Calu3 (cell line): ENCODE results near the gene FDXR. TPM values are rescaled to one million over a fixed set of nuclear protein-coding genes. Genes with fewer than 3 reads are reported as not detected.
"Not testable (repeated sequence)": the region's sequence is repeated elsewhere in the genome, so short reads cannot be mapped to it uniquely, and the experiment has no call there.

ENCODE experiments used
- BruUV-seq: library from RNA; stranded (reverse); fragments of 400-500 nt; replicated peaks from 2 replicates; lab custom pipeline; 2021; lab: Mats Ljungman, UMichigan
- CTCF ChIA-PET: fragments of 300-600 bp; sonication (Branson Sonifier 250); formaldehyde crosslinking; loops from one replicate; lab custom pipeline; 2022; ENCODE audit warnings: antibody characterized with exemption; lab: Charles Lee
- DNase-seq: peaks from one replicate; pipeline ENCODE4 v3.0.0; 2022
- H3K27ac Mint-ChIP-seq: one replicate; pipeline ENCODE4 v1.8.0; 2022; ENCODE audit warnings: mixed read lengths; ENCODE audit not compliant: unreplicated experiment
- H3K27me3 Mint-ChIP-seq: one replicate; pipeline ENCODE4 v1.8.0; 2022; ENCODE audit warnings: mixed read lengths; ENCODE audit not compliant: unreplicated experiment
- H3K36me3 Mint-ChIP-seq: one replicate; pipeline ENCODE4 v1.8.0; 2022; ENCODE audit warnings: mild to moderate bottlenecking, moderate library complexity, mixed read lengths; ENCODE audit not compliant: insufficient read depth, unreplicated experiment
- H3K4me1 Mint-ChIP-seq: one replicate; pipeline ENCODE4 v1.8.0; 2022; ENCODE audit warnings: mild to moderate bottlenecking, low read depth, mixed read lengths; ENCODE audit not compliant: unreplicated experiment
- H3K4me3 Mint-ChIP-seq: one replicate; pipeline ENCODE4 v1.8.0; 2022; ENCODE audit warnings: mild to moderate bottlenecking, low read depth, moderate library complexity, mixed read lengths; ENCODE audit not compliant: unreplicated experiment
- H3K9me3 Mint-ChIP-seq: one replicate; pipeline ENCODE4 v1.8.0; 2022; ENCODE audit warnings: low read depth, mixed read lengths; ENCODE audit not compliant: unreplicated experiment
- intact Hi-C: fragments of 100-400 bp; cut with micrococcal nuclease; formaldehyde crosslinking; loops from one replicate; pipeline ENCODE4 v1.10.0; 2022; ENCODE audit not compliant: unreplicated experiment
- total RNA-seq: library from RNA; stranded (reverse); gene quantifications from 2 replicates; pipeline ENCODE4 v1.2.3, GENCODE V29; 2022
- TF ChIP-seq, protein P1 (sequence below): fragments of 200-600 bp; IDR thresholded peaks from one replicate; pipeline ENCODE4 v1.8.0; 2022; ENCODE audit warnings: antibody characterized with exemption; ENCODE audit not compliant: unreplicated experiment

The FDXR gene
- total RNA-seq, 1 experiment from 2014 or later: 8.4 TPM

DNA sequence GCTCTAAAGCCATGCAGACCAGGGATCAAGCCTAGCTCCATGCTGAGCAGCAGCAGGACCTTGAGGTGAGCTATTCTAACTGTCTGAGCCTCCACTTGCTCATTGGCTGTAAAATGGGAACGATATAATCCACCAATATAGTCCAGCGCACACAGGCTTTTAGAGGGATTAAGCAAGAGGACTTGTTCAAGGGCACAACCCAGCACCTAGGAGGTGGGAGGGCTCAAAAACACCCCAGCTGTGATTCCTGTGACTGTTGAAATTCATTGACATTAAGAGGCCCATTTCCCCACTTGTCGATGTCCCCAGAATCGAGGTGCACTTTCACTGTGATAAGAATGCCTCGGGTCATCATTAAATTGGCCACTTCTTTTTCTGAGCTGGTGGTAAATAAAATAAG lies 46.1 kb upstream of the FDXR start:
- no peak overlapping the region for H3K27ac Mint-ChIP-seq
- TF ChIP-seq, protein P1, sequence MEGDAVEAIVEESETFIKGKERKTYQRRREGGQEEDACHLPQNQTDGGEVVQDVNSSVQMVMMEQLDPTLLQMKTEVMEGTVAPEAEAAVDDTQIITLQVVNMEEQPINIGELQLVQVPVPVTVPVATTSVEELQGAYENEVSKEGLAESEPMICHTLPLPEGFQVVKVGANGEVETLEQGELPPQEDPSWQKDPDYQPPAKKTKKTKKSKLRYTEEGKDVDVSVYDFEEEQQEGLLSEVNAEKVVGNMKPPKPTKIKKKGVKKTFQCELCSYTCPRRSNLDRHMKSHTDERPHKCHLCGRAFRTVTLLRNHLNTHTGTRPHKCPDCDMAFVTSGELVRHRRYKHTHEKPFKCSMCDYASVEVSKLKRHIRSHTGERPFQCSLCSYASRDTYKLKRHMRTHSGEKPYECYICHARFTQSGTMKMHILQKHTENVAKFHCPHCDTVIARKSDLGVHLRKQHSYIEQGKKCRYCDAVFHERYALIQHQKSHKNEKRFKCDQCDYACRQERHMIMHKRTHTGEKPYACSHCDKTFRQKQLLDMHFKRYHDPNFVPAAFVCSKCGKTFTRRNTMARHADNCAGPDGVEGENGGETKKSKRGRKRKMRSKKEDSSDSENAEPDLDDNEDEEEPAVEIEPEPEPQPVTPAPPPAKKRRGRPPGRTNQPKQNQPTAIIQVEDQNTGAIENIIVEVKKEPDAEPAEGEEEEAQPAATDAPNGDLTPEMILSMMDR: no peak
- no peak overlapping the region for H3K4me3 Mint-ChIP-seq
- DNase-seq: no peak
- H3K36me3 Mint-ChIP-seq: no peaks in the 10 kb centered on the region
- H3K27me3 Mint-ChIP-seq: peaks cover 55% of the 10 kb centered on the region
- intact Hi-C loops: no loop called here
- BruUV-seq: no TSS peak
- CTCF ChIA-PET: interaction anchor here (0.6 to 0.7 kb wide), 2 partner anchors 44 to 72 kb away, joined by 3 read pairs; no protein-coding TSS in a partner anchor
- H3K9me3 Mint-ChIP-seq: no peaks in the 10 kb centered on the region
- H3K4me1 Mint-ChIP-seq: no peaks in the 10 kb centered on the region

DNA sequence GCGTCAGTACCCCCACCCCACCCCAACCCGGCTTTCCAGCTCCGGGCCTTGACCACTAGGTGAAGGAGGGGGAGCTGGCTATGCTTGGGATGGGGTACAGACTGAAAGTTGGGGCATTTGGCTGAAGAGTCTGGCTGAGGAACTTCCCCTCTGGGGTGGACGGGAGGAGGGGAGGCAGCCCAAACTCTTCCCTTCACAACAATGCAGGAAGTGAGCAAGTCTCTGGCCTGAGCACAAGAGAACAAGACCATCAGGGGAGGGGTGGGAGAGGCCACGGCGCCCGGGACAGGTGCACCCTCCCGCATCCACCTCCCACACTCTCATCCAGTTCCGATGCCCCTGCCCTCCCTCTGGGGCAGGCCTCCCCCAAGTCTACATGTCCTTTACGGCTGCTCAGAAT lies 44.6 kb upstream of the FDXR start:
- H3K27me3 Mint-ChIP-seq: peaks cover 40% of the 10 kb centered on the region
- intact Hi-C loops: no loop called here
- H3K4me1 Mint-ChIP-seq: no peaks in the 10 kb centered on the region
- H3K4me3 Mint-ChIP-seq: no peak overlapping the region
- TF ChIP-seq, protein P1: no peak
- BruUV-seq: no TSS peak
- DNase-seq: no peak
- no peak overlapping the region for H3K27ac Mint-ChIP-seq
- H3K9me3 Mint-ChIP-seq: no peaks in the 10 kb centered on the region
- CTCF ChIA-PET: no interaction called here
- H3K36me3 Mint-ChIP-seq: no peaks in the 10 kb centered on the region

DNA sequence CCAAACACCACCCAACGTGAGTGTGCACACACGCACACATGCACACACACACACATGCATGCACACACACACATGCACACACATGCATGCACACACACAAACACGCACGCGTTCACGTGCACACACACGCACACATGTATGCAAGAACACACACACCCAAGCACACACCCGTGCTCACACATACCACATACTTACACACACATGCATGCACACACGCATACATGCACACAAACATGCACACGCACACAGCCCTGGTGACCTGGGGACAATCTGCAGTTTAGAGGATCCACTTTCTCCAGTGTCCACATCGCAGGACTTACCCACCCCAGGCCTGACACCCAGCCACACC lies 44.0 kb upstream of the FDXR start:
- no peaks in the 10 kb centered on the region for H3K9me3 Mint-ChIP-seq
- no peaks in the 10 kb centered on the region for H3K36me3 Mint-ChIP-seq
- TF ChIP-seq, protein P1: no peak
- H3K27me3 Mint-ChIP-seq: peaks cover 34% of the 10 kb centered on the region
- no peak overlapping the region for H3K4me3 Mint-ChIP-seq
- CTCF ChIA-PET: no interaction called here
- DNase-seq: no peak
- H3K4me1 Mint-ChIP-seq: no peaks in the 10 kb centered on the region
- BruUV-seq: no TSS peak
- H3K27ac Mint-ChIP-seq: no peak overlapping the region
- intact Hi-C loops: no loop called here

DNA sequence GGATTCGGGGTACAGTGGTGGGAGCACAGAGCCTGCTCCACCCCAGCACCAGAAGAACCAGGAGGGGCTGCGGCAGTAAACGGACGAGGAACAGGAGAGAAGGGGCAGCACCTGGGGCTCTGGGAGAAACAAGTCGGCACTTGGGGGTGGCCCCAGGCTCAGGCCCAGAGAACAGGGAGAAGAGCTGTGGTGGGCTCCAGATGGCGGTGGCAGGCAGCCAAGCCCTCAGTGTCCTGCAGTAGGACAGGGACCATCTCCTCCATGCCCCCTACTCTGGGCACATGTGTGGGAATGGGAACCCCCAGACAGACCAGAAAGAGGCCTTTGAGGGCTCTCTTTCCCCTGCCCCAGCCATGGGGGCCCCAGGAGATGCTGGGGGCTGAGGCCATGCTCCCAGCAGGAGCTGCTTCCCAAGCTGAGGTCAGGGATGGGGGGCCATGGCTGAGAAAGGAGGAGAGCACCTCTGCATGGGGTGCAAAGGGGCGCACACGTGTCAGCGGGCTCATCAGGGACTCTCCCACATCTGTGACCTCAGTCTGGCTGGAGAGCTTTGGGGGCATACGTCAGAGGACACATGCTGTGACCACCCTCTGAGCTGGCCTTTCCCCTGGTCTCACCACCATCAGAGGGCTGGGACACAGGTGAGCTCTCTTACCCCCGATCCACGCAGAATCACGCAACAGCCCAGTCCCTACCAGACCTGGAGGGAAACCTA lies 43.5 kb upstream of the FDXR start:
- Mint-ChIP-seq H3K4me1 (no peaks in the 10 kb centered on the region), H3K36me3 (no peaks in the 10 kb centered on the region), H3K4me3 (no peak overlapping the region), H3K27me3 (peaks cover 29% of the 10 kb centered on the region), H3K27ac (no peak overlapping the region), H3K9me3 (no peaks in the 10 kb centered on the region)
- no peak for DNase-seq
- intact Hi-C loops: no loop called here
- CTCF ChIA-PET: interaction anchor here (0.6 kb wide), 1 partner anchor 195 kb away, joined by 4 read pairs; no protein-coding TSS in a partner anchor
- no TSS peak for BruUV-seq
- TF ChIP-seq, protein P1: no peak

DNA sequence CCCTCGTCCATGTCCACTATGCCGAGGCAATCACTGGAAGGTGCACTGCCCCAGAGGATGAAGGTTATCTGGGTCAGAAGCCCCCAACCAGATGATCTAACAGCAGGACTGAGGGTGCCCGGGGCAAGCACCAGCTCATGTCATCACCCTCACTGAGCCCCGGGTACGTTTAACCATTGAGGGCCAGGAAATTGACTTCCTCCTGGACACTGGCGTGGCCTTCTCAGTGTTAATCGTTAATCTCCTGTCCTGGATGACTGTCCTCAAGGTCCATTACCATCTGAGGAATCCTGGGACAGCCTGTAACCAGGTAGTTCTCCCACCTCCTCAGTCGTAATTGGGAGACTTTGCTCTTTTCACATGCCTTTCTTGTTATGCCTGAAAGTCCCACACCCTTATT lies 38.6 kb upstream of the FDXR start:
- BruUV-seq, H3K27ac Mint-ChIP-seq, H3K4me3 Mint-ChIP-seq, H3K36me3 Mint-ChIP-seq, CTCF ChIA-PET, DNase-seq, H3K9me3 Mint-ChIP-seq, intact Hi-C loops: not testable (repeated sequence)
- peaks cover 14% of the 10 kb centered on the region for H3K27me3 Mint-ChIP-seq
- peaks cover 21% of the 10 kb centered on the region for H3K4me1 Mint-ChIP-seq

DNA sequence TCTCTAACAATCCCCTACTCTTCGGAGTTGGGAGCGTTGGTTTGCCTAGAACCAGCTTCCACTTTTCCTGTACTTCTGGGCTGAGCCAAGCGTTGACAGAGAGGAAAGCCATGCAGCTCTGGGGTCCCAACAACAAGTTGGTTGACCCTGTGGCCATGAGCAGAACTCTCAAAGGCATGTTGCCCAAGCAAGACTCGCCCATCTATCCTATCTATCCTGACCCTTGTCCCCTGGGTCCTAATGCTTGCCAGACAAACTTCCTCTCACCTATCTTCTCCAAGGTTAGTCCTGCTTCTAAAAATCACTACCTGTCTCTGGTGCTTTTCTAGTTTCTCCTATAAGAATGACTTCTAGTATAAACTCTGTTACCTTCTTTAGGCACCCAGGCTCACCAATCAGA lies 36.3 kb upstream of the FDXR start:
- H3K27ac Mint-ChIP-seq, DNase-seq, CTCF ChIA-PET, H3K4me3 Mint-ChIP-seq, BruUV-seq, H3K36me3 Mint-ChIP-seq, intact Hi-C loops, H3K9me3 Mint-ChIP-seq: not testable (repeated sequence)
- H3K27me3 Mint-ChIP-seq: peaks cover 20% of the 10 kb centered on the region
- H3K4me1 Mint-ChIP-seq: peaks cover 21% of the 10 kb centered on the region
